Fibroblast of skin of scalp (primary cell): ENCODE data around the gene CADM1.
"Not testable (repeated sequence)": the region's sequence is repeated elsewhere in the genome, so short reads cannot be mapped to it uniquely, and the experiment has no call there.

Experiments
- DNase-seq: peaks from one replicate; pipeline ENCODE4 v3.0.0-alpha.2; 2013

The CADM1 gene

GRCh38 chr11:115476463-115477286 lies 27.5 kb downstream of the CADM1 start:
- DNase-seq, result no peak

GRCh38 chr11:115475564-115475963 lies 28.7 kb downstream of the CADM1 start:
- no peak for DNase-seq

- DNase-seq, result not testable (repeated sequence)
These were observed 29.9 kb downstream of the CADM1 start for GRCh38 chr11:115474306-115474705.

- DNase-seq, result no peak
These were observed 31.0 kb downstream of the CADM1 start for GRCh38 chr11:115473167-115473566.

GRCh38 chr11:115471367-115471766 lies 32.8 kb downstream of the CADM1 start:
- DNase-seq, result no peak

- DNase-seq, result no peak
These were observed 33.3 kb downstream of the CADM1 start for GRCh38 chr11:115470928-115471327.

GRCh38 chr11:115469361-115469760 lies 34.9 kb downstream of the CADM1 start:
- DNase-seq, result no peak

GRCh38 chr11:115466122-115466521 lies 38.1 kb downstream of the CADM1 start:
- DNase-seq, result no peak

GRCh38 chr11:115464269-115464668 lies 39.9 kb downstream of the CADM1 start:
- peak; percentile 82 for DNase-seq

- no peak for DNase-seq
These were observed 40.6 kb downstream of the CADM1 start for GRCh38 chr11:115463606-115464005.

GRCh38 chr11:115462757-115463156 lies 41.5 kb downstream of the CADM1 start:
- no peak for DNase-seq

- no peak for DNase-seq
These were observed 42.1 kb downstream of the CADM1 start for GRCh38 chr11:115462004-115462541.

- no peak for DNase-seq
These were observed 43.7 kb downstream of the CADM1 start for GRCh38 chr11:115460512-115460911.

- peak; percentile 87 for DNase-seq
These were observed 44.7 kb downstream of the CADM1 start for GRCh38 chr11:115459563-115459962.

- no peak for DNase-seq
These were observed 45.3 kb downstream of the CADM1 start for GRCh38 chr11:115458877-115459276.

GRCh38 chr11:115456019-115456418 lies 48.2 kb downstream of the CADM1 start:
- DNase-seq, result peak; percentile 77

GRCh38 chr11:115455613-115456012 lies 48.6 kb downstream of the CADM1 start:
- no peak for DNase-seq

GRCh38 chr11:115454525-115454924 lies 49.7 kb downstream of the CADM1 start:
- no peak for DNase-seq

GRCh38 chr11:115453693-115454490 lies 50.3 kb downstream of the CADM1 start:
- DNase-seq, result no peak

GRCh38 chr11:115452241-115452640 lies 52.0 kb downstream of the CADM1 start:
- no peak for DNase-seq

GRCh38 chr11:115450519-115450918 lies 53.7 kb downstream of the CADM1 start:
- no peak for DNase-seq

- no peak for DNase-seq
These were observed 56.8 kb downstream of the CADM1 start for GRCh38 chr11:115447273-115447864.

- DNase-seq, result no peak
These were observed 58.0 kb downstream of the CADM1 start for GRCh38 chr11:115446214-115446613.
